IPS-20b (cell line): ENCODE data around the gene TGFBI.

Experiments used
- H3K27ac ChIP-seq: one replicate; pipeline ENCODE4 v1.5.1; 2013; ENCODE audit warnings: low read length
- H3K27me3 ChIP-seq: 2 replicates; pipeline ENCODE4 v1.6.1; 2013; ENCODE audit warnings: mild to moderate bottlenecking, low read length, inconsistent platforms; ENCODE audit not compliant: insufficient read depth
- H3K36me3 ChIP-seq: 2 replicates; pipeline ENCODE4 v1.6.1; 2013; ENCODE audit warnings: low read depth, mild to moderate bottlenecking, inconsistent platforms, low read length, moderate library complexity; ENCODE audit not compliant: insufficient read depth
- H3K4me1 ChIP-seq: 2 replicates; pipeline ENCODE4 v1.6.1; 2013; ENCODE audit warnings: mild to moderate bottlenecking, control low read depth, inconsistent platforms, low read length, moderate library complexity; ENCODE audit not compliant: insufficient read depth
- H3K4me3 ChIP-seq: 2 replicates; pipeline ENCODE4 v1.5.1; 2013; ENCODE audit warnings: mild to moderate bottlenecking, low read length, inconsistent platforms
- H3K9ac ChIP-seq: 2 replicates; pipeline ENCODE4 v1.6.1; 2013; ENCODE audit warnings: low read depth, mild to moderate bottlenecking, inconsistent platforms, low read length, moderate library complexity
- H3K9me3 ChIP-seq: 2 replicates; pipeline ENCODE4 v1.6.1; 2013; ENCODE audit warnings: mild to moderate bottlenecking, low read depth, low read length, inconsistent platforms; ENCODE audit not compliant: insufficient read depth

TGFBI gene

DNA sequence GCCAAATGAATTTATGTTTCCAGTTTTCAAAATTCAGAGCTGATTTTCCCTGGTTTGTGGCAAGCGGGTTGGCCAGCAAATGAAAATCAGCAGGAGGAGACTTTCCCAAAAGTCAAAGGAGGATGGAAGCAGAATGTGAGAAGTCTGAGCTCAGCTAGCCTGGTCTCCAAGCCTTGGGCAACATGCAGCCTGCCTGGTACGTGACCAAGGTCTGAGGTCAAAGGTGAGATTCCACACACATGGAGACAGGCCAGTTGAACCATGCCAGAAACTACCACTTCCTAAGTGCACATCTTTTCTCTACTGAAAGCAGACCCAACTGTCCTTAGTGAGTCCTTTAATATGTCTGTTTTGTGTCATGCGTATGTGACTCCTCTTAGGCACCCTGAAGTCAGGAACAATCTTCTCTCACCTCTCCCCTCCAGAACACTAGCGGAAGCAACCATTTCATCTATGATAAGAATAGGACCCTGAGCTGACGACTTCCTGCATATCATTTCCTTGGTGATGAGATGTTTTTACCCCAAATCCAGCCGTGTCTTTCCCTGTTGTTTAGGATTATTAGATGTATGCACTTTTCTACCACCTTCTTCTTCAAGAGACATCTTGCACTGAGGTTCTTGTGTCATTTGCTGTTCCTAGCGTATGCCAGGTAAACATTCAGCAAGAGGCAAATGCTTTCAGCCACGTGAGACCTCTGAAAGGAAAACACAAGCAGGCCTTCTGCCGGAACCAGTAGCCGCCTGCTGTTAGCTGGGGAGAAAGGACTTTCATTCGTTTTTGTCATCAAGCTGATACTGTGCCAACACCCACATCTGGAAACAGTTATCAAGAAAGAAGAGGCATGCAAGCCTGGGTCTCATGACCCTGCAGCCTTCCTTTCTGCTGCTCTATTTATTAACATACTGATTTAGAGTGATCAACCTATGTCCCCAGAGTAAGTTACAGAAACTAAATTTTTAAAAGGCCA lies 9.7 kb upstream of the TGFBI start:
- H3K9ac ChIP-seq: no peak overlapping the region
- no peak overlapping the region for H3K27ac ChIP-seq
- H3K4me1 ChIP-seq: no peaks in the 10 kb centered on the region
- H3K36me3 ChIP-seq: no peaks in the 10 kb centered on the region
- H3K27me3 ChIP-seq: no peaks in the 10 kb centered on the region; the same call in 1 of the 2 replicates
- no peak overlapping the region for H3K4me3 ChIP-seq
- H3K9me3 ChIP-seq: no peaks in the 10 kb centered on the region

GRCh38 chr5:136020001-136020382 lies 8.8 kb upstream of the TGFBI start:
- Histone ChIP-seq H3K4me1 (no peaks in the 10 kb centered on the region), H3K27ac (no peak overlapping the region), H3K36me3 (no peaks in the 10 kb centered on the region), H3K4me3 (no peak overlapping the region), H3K9ac (no peak overlapping the region), H3K27me3 (peaks cover 2% of the 10 kb centered on the region; the same call in 1 of the 2 replicates), H3K9me3 (no peaks in the 10 kb centered on the region)

- Histone ChIP-seq H3K27ac (no peak overlapping the region), H3K36me3 (no peaks in the 10 kb centered on the region), H3K4me3 (no peak overlapping the region), H3K27me3 (peaks cover 6% of the 10 kb centered on the region; the same call in 1 of the 2 replicates), H3K9me3 (no peaks in the 10 kb centered on the region), H3K9ac (no peak overlapping the region), H3K4me1 (no peaks in the 10 kb centered on the region)
Measured at GRCh38 chr5:136020383-136021015, 8.3 kb upstream of the TGFBI start.

GRCh38 chr5:136021016-136021405 lies 7.8 kb upstream of the TGFBI start:
- Histone ChIP-seq H3K9ac (no peak overlapping the region), H3K4me1 (no peaks in the 10 kb centered on the region), H3K4me3 (no peak overlapping the region), H3K36me3 (no peaks in the 10 kb centered on the region), H3K9me3 (no peaks in the 10 kb centered on the region), H3K27me3 (peaks cover 10% of the 10 kb centered on the region), H3K27ac (no peak overlapping the region)

- Histone ChIP-seq H3K4me3 (no peak overlapping the region), H3K27ac (no peak overlapping the region), H3K9ac (no peak overlapping the region), H3K9me3 (no peaks in the 10 kb centered on the region), H3K27me3 (peaks cover 30% of the 10 kb centered on the region), H3K4me1 (no peaks in the 10 kb centered on the region), H3K36me3 (no peaks in the 10 kb centered on the region)
Measured at GRCh38 chr5:136022965-136023364, 5.8 kb upstream of the TGFBI start.

GRCh38 chr5:136023958-136024541 lies 4.7 kb upstream of the TGFBI start:
- Histone ChIP-seq H3K9ac (no peak overlapping the region), H3K4me1 (no peaks in the 10 kb centered on the region), H3K9me3 (no peaks in the 10 kb centered on the region), H3K36me3 (no peaks in the 10 kb centered on the region), H3K4me3 (no peak overlapping the region), H3K27me3 (peaks cover 41% of the 10 kb centered on the region), H3K27ac (no peak overlapping the region)

- no peaks in the 10 kb centered on the region for H3K4me1 ChIP-seq
- H3K27ac ChIP-seq: no peak overlapping the region
- no peak overlapping the region for H3K9ac ChIP-seq
- peaks cover 59% of the 10 kb centered on the region for H3K27me3 ChIP-seq
- H3K36me3 ChIP-seq: no peaks in the 10 kb centered on the region
- no peaks in the 10 kb centered on the region for H3K9me3 ChIP-seq
- H3K4me3 ChIP-seq: no peak overlapping the region
Measured at GRCh38 chr5:136025900-136026299, 2.9 kb upstream of the TGFBI start.

- Histone ChIP-seq H3K27me3 (peaks cover 66% of the 10 kb centered on the region), H3K4me1 (no peaks in the 10 kb centered on the region), H3K27ac (no peak overlapping the region), H3K9me3 (no peaks in the 10 kb centered on the region), H3K9ac (no peak overlapping the region), H3K36me3 (no peaks in the 10 kb centered on the region), H3K4me3 (no peak overlapping the region)
Measured at GRCh38 chr5:136026636-136027035, 2.2 kb upstream of the TGFBI start.

GRCh38 chr5:136027311-136027710 lies 1.5 kb upstream of the TGFBI start:
- H3K27me3 ChIP-seq: peaks cover 68% of the 10 kb centered on the region
- no peak overlapping the region for H3K4me3 ChIP-seq

GRCh38 chr5:136028090-136028489 lies 698 bp upstream of the TGFBI start:
- Histone ChIP-seq H3K9me3 (no peaks in the 10 kb centered on the region), H3K4me3 (peak overlapping the region; percentile 67; the same call in 1 of the 2 replicates), H3K27ac (no peak overlapping the region), H3K9ac (no peak overlapping the region), H3K27me3 (peaks cover 68% of the 10 kb centered on the region), H3K4me1 (no peaks in the 10 kb centered on the region), H3K36me3 (no peaks in the 10 kb centered on the region)

More at GRCh38 chr5:136027311-136027710, 1.5 kb upstream of the TGFBI start:
- Histone ChIP-seq H3K36me3 (no peaks in the 10 kb centered on the region), H3K9ac (no peak overlapping the region), H3K9me3 (no peaks in the 10 kb centered on the region), H3K27ac (no peak overlapping the region), H3K4me1 (no peaks in the 10 kb centered on the region)

GRCh38 chr5:136030252-136030651 lies 1.5 kb downstream of the TGFBI start:
- Histone ChIP-seq H3K9ac (no peak overlapping the region), H3K4me3 (no peak overlapping the region)

More at GRCh38 chr5:136030252-136030651, 1.5 kb downstream of the TGFBI start:
- Histone ChIP-seq H3K9me3 (no peaks in the 10 kb centered on the region), H3K27me3 (peaks cover 64% of the 10 kb centered on the region), H3K27ac (no peak overlapping the region), H3K36me3 (no peaks in the 10 kb centered on the region), H3K4me1 (no peaks in the 10 kb centered on the region)
